ENCODE measurements around the gene NTRK3. TPM values are rescaled to one million over a fixed set of nuclear protein-coding genes. Genes with fewer than 3 reads are reported as not detected.

Gene NTRK3
- total and polyA plus RNA-seq, 8 donors: 4.1 to 9.8 (median 7.4) TPM

- Histone ChIP-seq H3K36me3 (no peaks in the 10 kb centered on the region), H3K9me3 (no peaks in the 10 kb centered on the region), H3K27me3 (peaks cover 11 to 75% of the 10 kb centered on the region in 2 donors), H3K4me1 (no peaks in the 10 kb centered on the region), H3K4me3 (no peak overlapping the region), H3K27ac (no peak overlapping the region)
- DNase-seq: no peak
- TF ChIP-seq CTCF (IDR thresholded peaks at IDR 0.05): no peak
- no peak for ATAC-seq
- intact Hi-C loops (cut with DNase I): no loop called here
Measured at GRCh38 chr15:88262064-88262463, 5.5 kb upstream of the NTRK3 start.

DNA sequence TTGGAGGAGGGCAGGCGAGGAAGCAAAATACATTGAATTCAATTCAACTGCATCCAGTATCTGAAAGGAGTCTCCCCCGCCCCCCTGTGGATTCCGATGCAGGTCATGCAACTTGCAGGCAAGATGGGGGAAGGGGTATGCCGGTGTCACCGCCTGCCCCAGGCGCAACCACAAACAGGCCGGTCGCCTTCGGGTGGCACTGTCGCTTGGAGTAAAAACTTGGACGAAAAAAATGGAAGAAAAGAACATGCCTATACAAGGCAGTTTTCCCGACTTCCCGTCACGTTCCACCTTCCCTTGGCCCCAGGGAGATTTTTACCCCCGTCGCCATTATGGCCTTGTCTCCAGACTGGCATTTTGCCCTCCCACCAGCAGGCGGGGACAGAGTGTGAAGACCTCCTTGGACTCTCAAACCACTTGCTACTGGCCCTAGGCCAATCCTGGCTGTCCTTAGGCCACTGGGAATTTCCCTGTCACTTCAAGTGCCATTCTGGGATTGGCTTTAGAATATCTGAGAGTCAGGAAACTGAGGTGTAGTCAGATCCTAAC lies 1.6 kb upstream of the NTRK3 start:
- Histone ChIP-seq H3K4me1 (peaks cover 0 to 13% of the 10 kb centered on the region in 2 donors), H3K27me3 (peaks cover 44 to 96% of the 10 kb centered on the region in 2 donors), H3K4me3 (peak overlapping the region in 1 of 2 donors; percentile 16), H3K36me3 (no peaks in the 10 kb centered on the region), H3K27ac (no peak overlapping the region), H3K9me3 (no peaks in the 10 kb centered on the region)
- intact Hi-C loops (cut with DNase I): no loop called here
- TF ChIP-seq CTCF (IDR thresholded peaks at IDR 0.05): no peak
- peak; percentile 70 for ATAC-seq
- no peak for DNase-seq

- no peak for TF ChIP-seq CTCF (IDR thresholded peaks at IDR 0.05)
- Histone ChIP-seq H3K27ac (no peak overlapping the region), H3K4me1 (peaks cover 0 to 13% of the 10 kb centered on the region in 2 donors), H3K36me3 (no peaks in the 10 kb centered on the region), H3K27me3 (peaks cover 44 to 100% of the 10 kb centered on the region in 2 donors), H3K9me3 (no peaks in the 10 kb centered on the region), H3K4me3 (peak overlapping the region; percentile 7 to 16)
- DNase-seq: no peak
- intact Hi-C loops (cut with DNase I): no loop called here
- ATAC-seq: no peak
Measured at GRCh38 chr15:88257311-88258092, 963 bp upstream of the NTRK3 start.

DNA sequence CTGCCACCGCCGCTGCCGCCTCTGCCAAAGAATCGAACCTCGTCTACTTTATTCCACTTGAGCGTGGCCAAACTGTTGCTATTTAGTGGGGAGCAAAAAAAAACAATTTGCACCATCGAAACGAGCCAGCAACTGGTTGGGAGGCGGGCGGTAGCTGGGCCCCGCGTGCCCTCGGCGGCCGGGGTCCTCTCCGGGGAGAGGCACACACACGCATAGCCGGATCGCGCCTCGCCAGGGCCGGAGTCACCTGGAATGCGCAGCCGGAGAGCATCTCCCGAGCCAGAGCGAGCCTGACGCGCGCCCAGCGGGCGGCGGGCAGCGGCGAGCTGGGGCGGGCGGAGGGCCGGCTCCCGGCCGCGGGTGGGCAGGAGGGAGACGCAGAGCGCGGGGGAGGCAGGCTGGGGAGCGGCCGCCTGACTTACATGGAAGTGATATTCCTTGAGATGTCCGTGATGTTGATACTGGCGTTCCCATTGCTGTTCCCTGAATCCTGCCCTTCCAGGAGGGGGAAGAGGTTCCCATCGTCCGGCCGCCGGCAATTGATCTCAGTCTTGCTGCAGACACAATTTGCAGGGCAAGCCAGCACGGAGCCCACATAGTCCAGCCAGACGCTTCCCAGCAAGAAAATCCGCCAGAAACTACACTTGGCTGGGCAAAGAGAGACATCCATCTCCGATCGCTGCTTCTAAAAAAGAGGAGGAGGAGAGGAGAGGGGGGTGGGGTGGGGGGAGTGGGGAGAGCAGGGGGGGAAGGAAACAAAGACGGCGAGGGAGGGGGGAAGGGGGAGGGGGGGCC lies 858 bp downstream of the NTRK3 start:
- Histone ChIP-seq H3K36me3 (no peaks in the 10 kb centered on the region), H3K9me3 (no peaks in the 10 kb centered on the region), H3K27me3 (peaks cover 44 to 100% of the 10 kb centered on the region in 2 donors), H3K4me1 (peaks cover 0 to 13% of the 10 kb centered on the region in 2 donors), H3K4me3 (peak overlapping the region in 1 of 2 donors; percentile 2), H3K27ac (no peak overlapping the region)
- no peak for TF ChIP-seq CTCF (IDR thresholded peaks at IDR 0.05)
- ATAC-seq (peak; percentile 74), DNase-seq (peak in 2 of 4 donors; percentile 64 to 83)
- intact Hi-C loops (cut with DNase I): no loop called here

DNA sequence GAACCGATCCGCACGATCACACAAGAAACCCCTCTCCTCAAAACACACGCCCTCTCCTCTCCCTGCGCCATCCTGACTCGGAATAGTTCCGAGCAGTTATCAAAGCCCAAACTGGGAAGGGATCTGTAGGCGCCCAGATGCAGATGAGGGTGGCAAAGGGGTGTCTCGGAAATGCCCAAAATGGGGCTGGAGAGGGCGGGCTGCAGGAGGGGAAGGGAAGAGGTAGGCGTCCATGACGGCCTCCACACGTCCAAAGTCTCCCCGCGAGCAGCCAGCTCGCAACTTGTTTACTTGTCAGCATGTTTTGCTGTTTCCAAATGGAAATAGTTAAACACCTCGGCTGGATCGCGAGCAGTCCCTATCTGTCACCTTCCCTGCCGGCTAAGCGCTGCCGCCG lies 1.5 kb downstream of the NTRK3 start:
- ATAC-seq: no peak
- Histone ChIP-seq H3K36me3 (no peaks in the 10 kb centered on the region), H3K4me3 (peak overlapping the region in 1 of 2 donors; percentile 2), H3K4me1 (peaks cover 0 to 13% of the 10 kb centered on the region in 2 donors), H3K9me3 (no peaks in the 10 kb centered on the region), H3K27me3 (peaks cover 44 to 99% of the 10 kb centered on the region in 2 donors), H3K27ac (no peak overlapping the region)
- DNase-seq: no peak
- TF ChIP-seq CTCF (IDR thresholded peaks at IDR 0.05): no peak
- intact Hi-C loops (cut with DNase I): no loop called here
